IMR-90 (cell line): ENCODE results near the gene CKAP2. TPM values are rescaled to one million over a fixed set of nuclear protein-coding genes. Genes with fewer than 3 reads are reported as not detected.

Experiments used
- ATAC-seq: fragments of 200-7000 bp; cut with Tn5 transposase; 2 replicates; pipeline ENCODE4 v1.9.1; 2020; ENCODE audit warnings: low read depth, mild to moderate bottlenecking, moderate library complexity
- BruUV-seq: library from RNA; stranded (reverse); fragments of 400-500 nt; replicated peaks from 2 replicates; lab custom pipeline; 2021; lab: Mats Ljungman, UMichigan
- CTCF ChIA-PET: fragments of 300-600 bp; formaldehyde crosslinking; extraction: SDS; loops from one replicate; lab custom pipeline; 2021; ENCODE audit warnings: antibody characterized with exemption; lab: Yijun Ruan, JAX
- POLR2A ChIA-PET: fragments of 300-600 bp; sonication (Branson Sonifier 250); formaldehyde crosslinking; loops from one replicate; lab custom pipeline; 2022; ENCODE audit warnings: antibody characterized with exemption; ENCODE audit not compliant: unreplicated experiment; lab: Charles Lee
- DNase-seq: peaks from one replicate; pipeline ENCODE4 v3.0.0; 2013
- H2AFZ ChIP-seq: replicated peaks from 2 replicates; pipeline ENCODE3; 2013; ENCODE audit warnings: low read length, mild to moderate bottlenecking; ENCODE audit not compliant: poor library complexity
- H2AK5ac ChIP-seq: 2 replicates; pipeline ENCODE4 v1.6.1; 2013; ENCODE audit warnings: low read depth, low read length, inconsistent platforms
- H2AK9ac ChIP-seq: replicated peaks from 2 replicates; pipeline ENCODE3; 2013; ENCODE audit warnings: mild to moderate bottlenecking, low read depth, low read length, moderate library complexity; ENCODE audit not compliant: poor library complexity
- H2BK120ac ChIP-seq: 2 replicates; pipeline ENCODE4 v1.6.1; 2013; ENCODE audit warnings: low read depth, low read length, inconsistent platforms
- H2BK15ac ChIP-seq: 3 replicates; pipeline ENCODE4 v1.6.1; 2013; ENCODE audit warnings: low read depth, low read length, inconsistent platforms
- H2BK20ac ChIP-seq: 2 replicates; pipeline ENCODE4 v1.6.1; 2013; ENCODE audit warnings: low read depth, mild to moderate bottlenecking, inconsistent platforms, low read length, moderate library complexity
- H2BK5ac ChIP-seq: 2 replicates; pipeline ENCODE4 v1.6.1; 2013; ENCODE audit warnings: mild to moderate bottlenecking, low read depth, low read length, inconsistent platforms; ENCODE audit not compliant: poor library complexity, severe bottlenecking
- H3K14ac ChIP-seq: replicated peaks from 2 replicates; pipeline ENCODE4 v1.6.1; 2013; ENCODE audit warnings: low read depth, low read length, inconsistent platforms
- H3K18ac ChIP-seq: 2 replicates; pipeline ENCODE4 v1.6.1; 2013; ENCODE audit warnings: low read depth, low read length, control low read depth
- H3K23ac ChIP-seq: 2 replicates; pipeline ENCODE4 v1.6.1; 2013; ENCODE audit warnings: low read depth, low read length, inconsistent platforms
- H3K27ac ChIP-seq: 2 replicates; pipeline ENCODE4 v1.5.1; 2013; ENCODE audit warnings: mild to moderate bottlenecking, control low read depth, low read length; ENCODE audit not compliant: insufficient read depth
- H3K27me3 ChIP-seq: 2 replicates; pipeline ENCODE4 v1.6.1; 2013; ENCODE audit warnings: low read length; ENCODE audit not compliant: control insufficient read depth, insufficient read depth
- H3K36me3 ChIP-seq: 2 replicates; pipeline ENCODE4 v1.6.1; 2013; ENCODE audit warnings: low read length, mixed read lengths; ENCODE audit not compliant: control insufficient read depth, insufficient read depth
- H3K4ac ChIP-seq: 2 replicates; pipeline ENCODE4 v1.6.1; 2013; ENCODE audit warnings: low read depth, low read length, inconsistent platforms
- H3K4me1 ChIP-seq: 2 replicates; pipeline ENCODE4 v1.6.1; 2013; ENCODE audit warnings: low read length, mixed read lengths; ENCODE audit not compliant: control insufficient read depth, insufficient read depth
- H3K4me2 ChIP-seq: 2 replicates; pipeline ENCODE4 v1.6.1; 2013; ENCODE audit warnings: low read depth, mild to moderate bottlenecking, control low read depth, low read length, moderate library complexity
- H3K4me3 ChIP-seq: 2 replicates; pipeline ENCODE4 v1.5.1; 2013; ENCODE audit warnings: low read depth, mild to moderate bottlenecking, control low read depth, low read length, moderate library complexity; ENCODE audit not compliant: insufficient read depth
- H3K56ac ChIP-seq: 2 replicates; pipeline ENCODE4 v1.6.1; 2013; ENCODE audit warnings: low read length, inconsistent platforms; ENCODE audit not compliant: insufficient read depth; ENCODE audit errors: extremely low read depth
- H3K79me1 ChIP-seq, 2 experiments: 2 replicates each; pipeline ENCODE4 v1.6.1; 2013; ENCODE audit warnings: low read length in 2 of 2, inconsistent platforms in 1 of 2, low read depth in 1 of 2
- H3K9ac ChIP-seq: 2 replicates; pipeline ENCODE4 v1.6.1; 2013; ENCODE audit warnings: low read depth, low read length, control low read depth
- H3K9me1 ChIP-seq: 2 replicates; pipeline ENCODE4 v1.6.1; 2013; ENCODE audit warnings: low read length, inconsistent platforms; ENCODE audit not compliant: insufficient read depth
- H3K9me3 ChIP-seq: 2 replicates; pipeline ENCODE4 v1.6.1; 2013; ENCODE audit warnings: low read length; ENCODE audit not compliant: control insufficient read depth, insufficient read depth
- H4K20me1 ChIP-seq: 2 replicates; pipeline ENCODE4 v1.6.1; 2013; ENCODE audit warnings: low read length, inconsistent platforms; ENCODE audit not compliant: insufficient read depth
- H4K5ac ChIP-seq: 2 replicates; pipeline ENCODE4 v1.6.1; 2013; ENCODE audit warnings: mild to moderate bottlenecking, low read depth, low read length, control low read depth
- H4K8ac ChIP-seq, 2 experiments: 2 replicates each; pipeline ENCODE4 v1.6.1; 2013; ENCODE audit warnings: low read depth in 2 of 2, low read length in 2 of 2, control low read depth in 1 of 2, inconsistent platforms in 1 of 2
- H4K91ac ChIP-seq: 2 replicates; pipeline ENCODE4 v1.6.1; 2013; ENCODE audit warnings: low read depth, low read length, inconsistent platforms; ENCODE audit not compliant: insufficient read depth
- CEBPB ChIP-seq: IDR thresholded peaks from 2 replicates; pipeline ENCODE4 v1.6.1; 2012; ENCODE audit warnings: low read depth, low read length, improper control_type of control experiment
- CHD1 ChIP-seq: IDR thresholded peaks from 2 replicates; pipeline ENCODE4 v1.6.1; 2012; ENCODE audit warnings: low read depth, low read length, improper control_type of control experiment
- CTCF ChIP-seq: conservative IDR thresholded peaks from 2 replicates; pipeline ENCODE4 v1.5.1; 2012; ENCODE audit warnings: mild to moderate bottlenecking, low read depth, low read length, improper control_type of control experiment
- ELK1 ChIP-seq: fragments of 150-350 bp; IDR thresholded peaks from 2 replicates; pipeline ENCODE4 v1.6.1; 2016; ENCODE audit warnings: low read depth, mild to moderate bottlenecking, low read length, moderate library complexity, borderline replicate concordance
- FOS ChIP-seq: fragments of 150-350 bp; IDR thresholded peaks from 2 replicates; pipeline ENCODE4 v1.6.1; 2016; ENCODE audit warnings: low read depth, low read length
- MAZ ChIP-seq: IDR thresholded peaks from 2 replicates; pipeline ENCODE4 v1.6.1; 2012; ENCODE audit warnings: low read depth, mild to moderate bottlenecking, low read length, improper control_type of control experiment, moderate library complexity, borderline replicate concordance
- MXI1 ChIP-seq: IDR thresholded peaks from 2 replicates; pipeline ENCODE4 v1.6.1; 2012; ENCODE audit warnings: low read depth, mild to moderate bottlenecking, low read length, moderate library complexity, borderline replicate concordance
- POLR2A ChIP-seq: IDR thresholded peaks from 2 replicates; pipeline ENCODE4 v1.6.1; 2012; ENCODE audit warnings: mild to moderate bottlenecking, low read depth, low read length
- RCOR1 ChIP-seq: IDR thresholded peaks from 2 replicates; pipeline ENCODE4 v1.6.1; 2012; ENCODE audit warnings: mild to moderate bottlenecking, low read length, improper control_type of control experiment; ENCODE audit not compliant: insufficient replicate concordance
- RFX5 ChIP-seq: IDR thresholded peaks from 2 replicates; pipeline ENCODE4 v1.8.0; 2012; ENCODE audit warnings: low read depth, mild to moderate bottlenecking, low read length, moderate library complexity
- SMC3 ChIP-seq: fragments of 150-350 bp; IDR thresholded peaks from 2 replicates; pipeline ENCODE4 v1.6.1; 2016; ENCODE audit warnings: low read depth, mild to moderate bottlenecking, antibody characterized with exemption, low read length, moderate library complexity
- USF2 ChIP-seq: fragments of 150-350 bp; IDR thresholded peaks from 2 replicates; pipeline ENCODE4 v1.6.1; 2017; ENCODE audit warnings: mild to moderate bottlenecking, antibody characterized with exemption, low read length, low read depth
- WGBS, 2 experiments: methylation state at CpG; one replicate each; pipeline versions ENCODE4 v1.1.5 to v1.1.7; 2013; ENCODE audit warnings: missing lambda C conversion rate in 2 of 2; ENCODE audit not compliant: insufficient read length in 1 of 2; ENCODE audit errors: extremely low coverage in 2 of 2; 5-methylcytosine and 5-hydroxymethylcytosine counted together
- dilution Hi-C: fragments of 300-500 bp; cut with HindIII; formaldehyde crosslinking; loops from one replicate; pipeline ENCODE4 v1.14.3; 2018; ENCODE audit warnings: low sequenced_read_pairs; ENCODE audit not compliant: unreplicated experiment
- in situ Hi-C: fragments of 300-500 bp; cut with MboI; formaldehyde crosslinking; loops from 3 replicates; pipeline ENCODE4 v1.14.3; 2019; ENCODE audit warnings: low sequenced_read_pairs, inconsistent platforms, mixed read lengths
- intact Hi-C: fragments of 100-400 bp; cut with micrococcal nuclease; formaldehyde crosslinking; loops from 2 replicates; pipeline ENCODE4 v1.10.0; 2022
- polyA plus RNA-seq, 3 experiments: library from polyadenylated mRNA; depleted of rRNA; stranded (reverse); fragments of >200 nt; gene quantifications; 2 replicates each; pipeline ENCODE4 v1.2.3, GENCODE V29; 2012; ENCODE audit warnings: low replicate concordance in 1 of 3
- total RNA-seq: library from RNA; depleted of rRNA; stranded (reverse); fragments of >200 nt; gene quantifications from 2 replicates; pipeline ENCODE4 v1.2.3, GENCODE V29; 2012

CKAP2 gene
- total and polyA plus RNA-seq, 2 of the 4 experiments (the other 2 are of a cell fraction) = 23.0 to 44.6 TPM

- peak within 1 kb of the TSS; percentile 81 for H2BK5ac ChIP-seq
- peak within 1 kb of the TSS; percentile 77 for H3K18ac ChIP-seq
- peak within 1 kb of the TSS; percentile 81 for H3K9ac ChIP-seq
- H2BK20ac ChIP-seq = peak within 1 kb of the TSS; percentile 16; the same call in 1 of the 2 replicates
- in situ Hi-C loops = loop anchor here (10.0 to 25.0 kb wide), 3 partner anchors 205 to 438 kb away; partner anchors contain the start of genes ALG11, ATP7B, SUGT1 and UTP14C
- no TSS peak for BruUV-seq
- POLR2A ChIA-PET = interaction anchor here (0.6 to 0.7 kb wide), 2 partner anchors 292 to 535 kb away, joined by 3 to 4 read pairs; no protein-coding TSS in a partner anchor
- H4K8ac ChIP-seq = peak within 1 kb of the TSS; percentile 49 to 98
- H2BK15ac ChIP-seq = no peak within 1 kb of the TSS; the same call in 2 of the 3 replicates
- peak within 1 kb of the TSS; percentile 83 for H3K27ac ChIP-seq
- H3K4me3 ChIP-seq = peak within 1 kb of the TSS; percentile 73
- intact Hi-C loops = loop anchor here (2.0 to 10.0 kb wide), 6 partner anchors 103 to 995 kb away; partner anchors contain the start of genes ALG11, ATP7B and INTS6
- peaks cover 11% of the 10 kb centered on the region for H3K9me1 ChIP-seq
- H3K14ac ChIP-seq = peak within 1 kb of the TSS; percentile 92
- WGBS, 2 experiments = 0% methylated on average over 62 of the region's 105 CpGs; no CpG with 5 or more reads in 1 of the 2 experiments
- ATAC-seq = peak; percentile 86
- no peaks in the 10 kb centered on the region for H3K9me3 ChIP-seq
- peak within 1 kb of the TSS; percentile 98 for H2AFZ ChIP-seq
- H3K4ac ChIP-seq = peak within 1 kb of the TSS; percentile 96
- H3K36me3 ChIP-seq = no peaks in the 10 kb centered on the region
- peak within 1 kb of the TSS; percentile 62 for H4K5ac ChIP-seq
- dilution Hi-C loops = no loop called here
- peaks cover 7% of the 10 kb centered on the region for H3K4me1 ChIP-seq
- H4K91ac ChIP-seq = peak within 1 kb of the TSS; percentile 80; the same call in 1 of the 2 replicates
- H4K20me1 ChIP-seq = peaks cover 5% of the 10 kb centered on the region; the same call in 1 of the 2 replicates
- peak within 1 kb of the TSS; percentile 81 for H3K56ac ChIP-seq
- H2BK120ac ChIP-seq = peak within 1 kb of the TSS; percentile 77
- peak within 1 kb of the TSS; percentile 97 for H3K23ac ChIP-seq
- no peak within 1 kb of the TSS for H2AK5ac ChIP-seq
- DNase-seq = peak; percentile 92
- H3K4me2 ChIP-seq = peak within 1 kb of the TSS; percentile 89
- peaks cover 20 to 37% of the 10 kb centered on the region in 2 experiments; a peak in 3 of 4 replicates for H3K79me1 ChIP-seq
- H2AK9ac ChIP-seq = peak within 1 kb of the TSS; percentile 97
- CTCF ChIA-PET = interaction anchor here (0.6 to 1.5 kb wide), 25 partner anchors 9 to 635 kb away, joined by 3 to 7 read pairs (median 4); partner anchors contain the start of genes ALG11, NEK3 and THSD1
- H3K27me3 ChIP-seq = no peaks in the 10 kb centered on the region
- 0 out of 2 replicates have a peak, but pooled peaks have one; percentile 8 for TF ChIP-seq RFX5
- TF ChIP-seq MAZ = peak; percentile 99
- TF ChIP-seq CHD1 = no peak; the same call in 1 of the 2 replicates
- TF ChIP-seq CEBPB = 0 out of 2 replicates have a peak, but pooled peaks have one; percentile 16
- TF ChIP-seq SMC3 = peak; percentile 80
- TF ChIP-seq FOS = no peak
- TF ChIP-seq USF2 = no peak; the same call in 1 of the 2 replicates
- peak; percentile 75 for TF ChIP-seq RCOR1
- TF ChIP-seq MXI1 = peak; percentile 65; the same call in 1 of the 2 replicates
- peak; percentile 85 for TF ChIP-seq POLR2A
- TF ChIP-seq ELK1 = no peak
- peak; percentile 99 for TF ChIP-seq CTCF
These were observed 5.1 kb upstream of the CKAP2 start, which contains the start of gene VPS36 for GRCh38 chr13:52450012-52450792. Gene VPS36, minus strand, starts transcription at chr13:52450634. Its CDS starts 40 bp downstream, at chr13:52450594.
